B cell (primary cell): ENCODE results near the gene HOXB4. TPM values are rescaled to one million over a fixed set of nuclear protein-coding genes. Genes with fewer than 3 reads are reported as not detected.

Source experiments
- ATAC-seq: fragments of 200-7000 bp; cut with Tn5 transposase; one replicate; pipeline ENCODE4 v1.10.0; 2021; ENCODE audit warnings: low read depth, mild to moderate bottlenecking, moderate number of reproducible peaks, moderate library complexity
- CTCF ChIA-PET: fragments of 350-600 bp; sonication (Branson Sonifier 250); formaldehyde crosslinking; loops from one replicate; lab custom pipeline; 2021; ENCODE audit warnings: antibody characterized with exemption, inconsistent platforms; lab: Charles Lee
- POLR2A ChIA-PET: fragments of 350-600 bp; sonication (Branson Sonifier 250); formaldehyde crosslinking; loops from one replicate; lab custom pipeline; 2021; ENCODE audit warnings: antibody characterized with exemption; lab: Charles Lee
- DNase-seq: peaks from one replicate; pipeline ENCODE4 v3.0.0; 2013
- H2AFZ ChIP-seq: 2 replicates; pipeline ENCODE4 v1.6.1; 2012; ENCODE audit warnings: mild to moderate bottlenecking, low read depth, low read length; ENCODE audit not compliant: insufficient read depth, poor library complexity, severe bottlenecking
- H3K27ac ChIP-seq, 2 donors: 1 replicate in 1 of 2; 2 replicates in 1 of 2; pipeline ENCODE4 v1.5.1; 2012 to 2013; ENCODE audit warnings: low read length in 2 of 2, mild to moderate bottlenecking in 2 of 2, moderate library complexity in 1 of 2
- H3K27me3 ChIP-seq, 4 experiments: fragments of 200-600 bp in 1 of 4; sonication (generic) in 1 of 4; replicated peaks in 1 of 4; 1 replicate in 2 of 4; 2 replicates in 2 of 4; pipeline versions ENCODE4 v1.6.1 to v1.7.0; 2013 to 2016; ENCODE audit warnings: low read length in 3 of 4, mild to moderate bottlenecking in 2 of 4, mixed read lengths in 1 of 4, moderate library complexity in 1 of 4; ENCODE audit not compliant: insufficient read depth in 4 of 4, control insufficient read depth in 3 of 4; ENCODE audit errors: control extremely low read depth in 1 of 4
- H3K36me3 ChIP-seq, 2 experiments: replicated peaks in 1 of 2; 1 replicate in 1 of 2; 2 replicates in 1 of 2; pipeline versions ENCODE4 v1.6.1 to v1.7.1; 2013; ENCODE audit warnings: low read length in 1 of 2; ENCODE audit not compliant: insufficient read depth in 2 of 2, control insufficient read depth in 1 of 2; ENCODE audit errors: control extremely low read depth in 1 of 2, extremely low read depth in 1 of 2
- H3K4me1 ChIP-seq, 2 donors: fragments of 200-600 bp in 1 of 2; sonication (generic) in 1 of 2; 1 replicate in 1 of 2; 2 replicates in 1 of 2; pipeline versions ENCODE4 v1.5.1 to v1.6.1; 2013 to 2017; ENCODE audit warnings: low read length in 2 of 2; ENCODE audit not compliant: control insufficient read depth in 2 of 2, insufficient read depth in 2 of 2
- H3K4me2 ChIP-seq: replicated peaks from 2 replicates; pipeline ENCODE3; 2012; ENCODE audit warnings: mild to moderate bottlenecking, low read depth, low read length; ENCODE audit not compliant: poor library complexity, severe bottlenecking
- H3K4me3 ChIP-seq, 5 experiments: fragments of 200-600 bp in 1 of 5; sonication (generic) in 1 of 5; 1 replicate in 3 of 5; 2 replicates in 2 of 5; pipeline versions ENCODE4 v1.5.1 to v1.7.0; 2011 to 2016; ENCODE audit warnings: low read length in 4 of 5, mild to moderate bottlenecking in 4 of 5, low read depth in 2 of 5, control low read depth in 1 of 5, moderate library complexity in 1 of 5; ENCODE audit not compliant: insufficient read depth in 1 of 5; ENCODE audit errors: control extremely low read depth in 1 of 5, extremely low read depth in 1 of 5
- H3K79me2 ChIP-seq: fragments of 200-600 bp; sonication (generic); one replicate; pipeline ENCODE4 v1.6.0; 2016; ENCODE audit warnings: low read length; ENCODE audit not compliant: control insufficient read depth, insufficient read depth
- H3K9ac ChIP-seq: fragments of 200-600 bp; sonication (generic); 2 replicates; pipeline ENCODE4 v1.6.1; 2017; ENCODE audit warnings: mild to moderate bottlenecking, low read length, moderate library complexity
- H3K9me3 ChIP-seq, 3 donors: one replicate each; pipeline versions ENCODE4 v1.6.1 to v1.7.1; 2013; ENCODE audit warnings: low read length in 2 of 3; ENCODE audit not compliant: control insufficient read depth in 2 of 3, insufficient read depth in 1 of 3; ENCODE audit errors: control extremely low read depth in 1 of 3
- H4K20me1 ChIP-seq: 2 replicates; pipeline ENCODE4 v1.6.0; 2012; ENCODE audit warnings: mild to moderate bottlenecking, low read length; ENCODE audit not compliant: insufficient read depth, control insufficient read depth, poor library complexity, severe bottlenecking
- H3K27ac Mint-ChIP-seq: one replicate; pipeline ENCODE4 v1.8.0; 2021; ENCODE audit warnings: mixed read lengths
- H3K27me3 Mint-ChIP-seq: one replicate; pipeline ENCODE4 v1.8.0; 2021; ENCODE audit warnings: mixed read lengths
- H3K4me1 Mint-ChIP-seq: one replicate; pipeline ENCODE4 v1.8.0; 2021; ENCODE audit warnings: mixed read lengths
- H3K4me3 Mint-ChIP-seq: one replicate; pipeline ENCODE4 v1.8.0; 2021; ENCODE audit warnings: mixed read lengths
- H3K9me3 Mint-ChIP-seq: one replicate; pipeline ENCODE4 v1.8.0; 2022; ENCODE audit warnings: mixed read lengths; ENCODE audit not compliant: insufficient read depth
- EZH2 ChIP-seq: IDR thresholded peaks from 2 replicates; pipeline ENCODE4 v1.6.1; 2012; ENCODE audit warnings: borderline replicate concordance, low read depth, mild to moderate bottlenecking, moderate library complexity, low read length; ENCODE audit not compliant: insufficient read depth, poor library complexity, severe bottlenecking
- WGBS: methylation state at CpG from one replicate; pipeline ENCODE4 v1.1.5; 2013; ENCODE audit warnings: missing lambda C conversion rate; ENCODE audit not compliant: insufficient coverage; 5-methylcytosine and 5-hydroxymethylcytosine counted together
- intact Hi-C: fragments of 100-400 bp; cut with micrococcal nuclease; formaldehyde crosslinking; loops from one replicate; pipeline ENCODE4 v1.10.0; 2022
- polyA plus RNA-seq: library from polyadenylated mRNA; depleted of rRNA; stranded (reverse); fragments of >200 nt; gene quantifications from 2 replicates; pipeline ENCODE4 v1.2.3, GENCODE V29; 2012
- total RNA-seq, 2 donors: library from RNA; stranded (reverse); fragments of 120-200 nt in 1 of 2; gene quantifications; 1 replicate in 1 of 2; 2 replicates in 1 of 2; pipeline versions ENCODE4 v1.2.3 to v1.2.4, GENCODE V29; 2013 to 2022
- TF ChIP-seq, protein P1 (sequence below): fragments of 200-600 bp; IDR thresholded peaks from one replicate; pipeline ENCODE4 v1.8.0; 2022; ENCODE audit warnings: antibody characterized with exemption, mild to moderate bottlenecking

Gene HOXB4
- total and polyA plus RNA-seq, 2 donors (not counting 1 experiment from before 2014, with no cell fraction given) = 0.85 to 1.7 TPM

DNA sequence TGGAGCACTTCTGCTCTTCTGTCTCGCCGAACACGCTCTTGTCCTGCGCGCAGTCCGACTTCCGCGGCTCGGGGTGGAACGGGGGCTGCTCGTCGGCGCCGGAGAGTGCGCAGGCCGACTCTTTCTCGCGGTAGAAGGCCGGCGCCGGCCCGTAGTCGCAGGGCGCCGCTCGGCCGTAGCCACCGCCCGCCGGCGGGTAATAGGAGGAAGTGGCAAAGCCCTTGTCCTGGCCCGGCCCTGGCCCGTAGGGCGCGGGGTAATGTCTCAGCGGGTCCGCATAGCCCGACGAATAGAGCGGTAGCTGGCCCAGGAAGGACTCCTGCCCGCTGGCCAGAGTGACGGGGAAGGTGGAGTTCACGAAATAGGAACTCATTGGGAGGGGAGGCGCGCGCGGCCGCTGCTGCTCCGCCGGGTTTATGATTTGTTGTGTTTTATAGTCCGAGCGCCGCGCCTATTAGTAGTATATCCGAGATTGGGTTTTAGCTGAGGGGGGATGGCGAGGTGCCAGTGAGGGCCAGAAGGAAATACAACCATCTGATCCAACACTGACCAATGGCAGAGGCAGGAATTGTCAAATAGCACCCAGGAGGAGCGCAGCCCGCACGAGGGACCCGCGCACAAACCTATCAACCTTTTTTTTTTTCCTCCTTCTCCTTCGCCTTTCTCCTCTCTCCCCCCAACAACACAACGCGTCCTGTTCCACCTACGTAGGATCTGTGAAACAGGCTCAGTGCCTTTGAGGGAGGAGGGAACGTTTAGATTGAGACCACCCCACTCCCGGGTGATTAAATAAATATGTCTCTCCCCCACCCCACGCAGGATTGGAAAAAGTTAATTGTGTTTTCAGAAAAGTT is 19.9 kb upstream of the HOXB4 start:
- 3% methylated on average over 58 of the region's 68 CpGs for WGBS
- intact Hi-C loops = loop anchor here (2.0 to 5.0 kb wide), 2 partner anchors 13 to 129 kb away; partner anchors contain the start of genes HOXB13 and HOXB7
- H4K20me1 ChIP-seq = peaks cover 8% of the 10 kb centered on the region
- peak; percentile 82 for DNase-seq
- H3K79me2 ChIP-seq = no peaks in the 10 kb centered on the region
- H3K9ac ChIP-seq = peak overlapping the region; percentile 67
- ChIA-PET POLR2A (no interaction called here), CTCF (interaction anchor here (0.7 to 1.1 kb wide), 4 partner anchors 8 to 97 kb away, joined by 3 to 6 read pairs (median 4); no protein-coding TSS in a partner anchor)
- H3K27me3 ChIP-seq = peaks cover 0 to 99% (median 75%) of the 10 kb centered on the region in 4 experiments
- no peaks in the 10 kb centered on the region for H3K36me3 ChIP-seq
- peaks cover 42% of the 10 kb centered on the region for H3K4me1 Mint-ChIP-seq
- peak overlapping the region; percentile 94 for H3K4me2 ChIP-seq
- peak overlapping the region; percentile 56 for H3K27ac Mint-ChIP-seq
- peaks cover 45 to 50% of the 10 kb centered on the region in 2 donors for H3K4me1 ChIP-seq
- H3K27ac ChIP-seq = no peak overlapping the region
- TF ChIP-seq EZH2 = peak; percentile 86
- TF ChIP-seq, protein P1, sequence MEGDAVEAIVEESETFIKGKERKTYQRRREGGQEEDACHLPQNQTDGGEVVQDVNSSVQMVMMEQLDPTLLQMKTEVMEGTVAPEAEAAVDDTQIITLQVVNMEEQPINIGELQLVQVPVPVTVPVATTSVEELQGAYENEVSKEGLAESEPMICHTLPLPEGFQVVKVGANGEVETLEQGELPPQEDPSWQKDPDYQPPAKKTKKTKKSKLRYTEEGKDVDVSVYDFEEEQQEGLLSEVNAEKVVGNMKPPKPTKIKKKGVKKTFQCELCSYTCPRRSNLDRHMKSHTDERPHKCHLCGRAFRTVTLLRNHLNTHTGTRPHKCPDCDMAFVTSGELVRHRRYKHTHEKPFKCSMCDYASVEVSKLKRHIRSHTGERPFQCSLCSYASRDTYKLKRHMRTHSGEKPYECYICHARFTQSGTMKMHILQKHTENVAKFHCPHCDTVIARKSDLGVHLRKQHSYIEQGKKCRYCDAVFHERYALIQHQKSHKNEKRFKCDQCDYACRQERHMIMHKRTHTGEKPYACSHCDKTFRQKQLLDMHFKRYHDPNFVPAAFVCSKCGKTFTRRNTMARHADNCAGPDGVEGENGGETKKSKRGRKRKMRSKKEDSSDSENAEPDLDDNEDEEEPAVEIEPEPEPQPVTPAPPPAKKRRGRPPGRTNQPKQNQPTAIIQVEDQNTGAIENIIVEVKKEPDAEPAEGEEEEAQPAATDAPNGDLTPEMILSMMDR = no peak
- H3K9me3 Mint-ChIP-seq = no peaks in the 10 kb centered on the region
- peak overlapping the region; percentile 73 for H2AFZ ChIP-seq
- peak overlapping the region; percentile 81 for H3K4me3 Mint-ChIP-seq
- peak overlapping the region in 4 of 5 experiments; percentile 28 to 63 (median 46) for H3K4me3 ChIP-seq
- peaks cover 85% of the 10 kb centered on the region for H3K27me3 Mint-ChIP-seq
- peaks cover 0 to 24% (median 0%) of the 10 kb centered on the region in 3 donors for H3K9me3 ChIP-seq
- ATAC-seq = peak; percentile 46

- Mint-ChIP-seq H3K4me3 (peak overlapping the region; percentile 81), H3K27ac (peak overlapping the region; percentile 56), H3K9me3 (no peaks in the 10 kb centered on the region), H3K27me3 (peaks cover 87% of the 10 kb centered on the region), H3K4me1 (peaks cover 45% of the 10 kb centered on the region)
- DNase-seq (no peak), ATAC-seq (no peak)
- intact Hi-C loops = loop anchor here (2.0 to 5.0 kb wide), 2 partner anchors 13 to 130 kb away; partner anchors contain the start of genes HOXB13 and HOXB7
- Histone ChIP-seq H3K79me2 (no peaks in the 10 kb centered on the region), H3K4me1 (peaks cover 47 to 50% of the 10 kb centered on the region in 2 donors), H3K27ac (no peak overlapping the region), H3K9me3 (peaks cover 0 to 20% (median 0%) of the 10 kb centered on the region in 3 donors), H3K4me2 (peak overlapping the region; percentile 94), H3K9ac (peak overlapping the region; percentile 67), H3K36me3 (no peaks in the 10 kb centered on the region), H3K4me3 (peak overlapping the region in 4 of 5 experiments; percentile 28 to 63 (median 46)), H4K20me1 (peaks cover 8% of the 10 kb centered on the region), H2AFZ (peak overlapping the region; percentile 73), H3K27me3 (peaks cover 0 to 99% (median 77%) of the 10 kb centered on the region in 4 experiments)
- CTCF ChIA-PET = interaction anchor here (1.1 kb wide), 1 partner anchor 10 kb away, joined by 3 read pairs; no protein-coding TSS in a partner anchor
- 2% methylated on average over 13 of the region's 16 CpGs for WGBS
- POLR2A ChIA-PET = no interaction called here
- TF ChIP-seq, protein P1 = no peak
- TF ChIP-seq EZH2 = no peak
These were observed 19.3 kb upstream of the HOXB4 start for GRCh38 chr17:48597528-48597777.
